NCI-H1694 treated with DMSO at 0.1 percent for 48 hours (cell line): ENCODE data around the gene NPAS2.

ENCODE experiments used
- DNase-seq: peaks from one replicate; lab custom pipeline; 2025; lab: John Stamatoyannopoulos, UW

NPAS2 gene

DNA sequence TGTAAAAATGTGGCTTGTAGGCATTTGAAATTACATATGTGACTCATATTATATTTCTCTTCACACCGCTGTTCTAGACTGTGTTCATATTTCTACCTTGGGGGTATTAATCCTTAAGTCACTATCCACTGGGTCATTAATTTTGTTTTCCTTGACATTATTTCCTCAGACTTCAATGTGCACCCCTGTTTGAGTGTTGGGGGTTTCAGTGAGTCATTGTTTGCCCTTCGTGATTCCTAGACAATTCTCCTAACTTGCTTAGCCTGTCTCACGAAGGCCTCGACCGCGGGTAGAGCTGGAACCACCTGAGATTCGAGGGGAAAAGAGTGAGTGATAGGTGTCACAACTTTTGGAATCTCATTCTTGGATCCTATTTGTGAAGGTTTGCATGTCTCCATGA lies 35.1 kb downstream of the NPAS2 start:
- no peak for DNase-seq

DNA sequence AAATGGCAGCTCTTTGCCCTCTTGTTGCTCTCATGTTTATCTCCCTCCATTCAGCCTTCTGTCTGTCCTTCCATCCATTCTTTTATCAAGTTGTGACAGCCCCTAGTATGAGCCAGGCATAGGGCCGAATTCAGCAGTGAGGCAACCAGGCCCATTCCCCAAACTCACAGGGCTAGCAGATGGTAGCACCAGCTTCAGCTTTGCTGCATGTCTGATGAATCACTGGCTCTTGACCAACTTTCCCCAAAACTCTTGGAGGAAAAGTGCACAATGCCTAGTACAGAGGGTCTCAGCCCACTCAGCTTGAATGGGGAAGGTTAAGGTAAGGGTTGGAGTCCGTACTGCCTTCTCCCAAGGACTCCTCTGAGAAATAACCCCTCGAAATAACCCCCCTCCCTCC lies 35.7 kb downstream of the NPAS2 start:
- no peak for DNase-seq

DNA sequence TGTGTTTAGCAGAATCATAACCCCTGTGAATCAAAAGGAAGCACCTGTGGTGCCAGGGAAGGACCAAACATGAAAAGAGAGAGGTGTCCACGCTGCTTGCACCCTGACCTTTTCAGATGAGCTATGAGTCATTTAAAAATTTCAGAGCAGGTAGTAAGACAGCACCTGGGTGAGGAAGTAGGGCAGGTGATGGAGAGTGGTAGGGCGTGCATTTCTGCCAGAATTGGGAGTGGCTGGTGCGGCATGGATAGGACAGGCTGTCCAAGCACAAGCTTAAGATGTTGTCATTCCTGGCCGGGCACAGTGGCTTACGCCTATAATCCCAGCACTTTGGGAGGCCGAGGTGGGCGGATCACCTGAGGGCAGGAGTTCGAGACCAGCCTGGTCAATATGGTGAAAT lies 36.8 kb downstream of the NPAS2 start:
- DNase-seq: no peak

- DNase-seq: no peak
These were observed 37.4 kb downstream of the NPAS2 start for GRCh38 chr2:100857341-100857740.

DNA sequence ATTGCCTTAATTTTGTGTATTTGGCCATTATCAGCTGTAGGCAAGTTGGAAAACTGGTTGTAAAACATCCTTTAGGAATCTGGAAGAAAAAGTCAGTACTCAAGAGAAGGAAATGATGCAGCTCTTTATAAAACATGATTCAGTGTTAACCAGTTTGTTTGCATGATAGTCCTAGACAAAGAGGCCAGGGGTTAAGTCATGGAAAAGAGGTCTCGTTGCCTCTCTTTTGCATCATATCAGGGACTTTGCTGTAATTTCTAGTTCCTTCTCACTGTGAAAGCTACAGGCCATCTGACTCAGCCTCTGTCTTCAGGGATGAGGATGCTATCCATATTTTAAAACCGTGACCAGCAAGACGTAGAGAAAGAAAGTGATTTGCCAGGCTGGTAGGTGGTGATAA lies 38.0 kb downstream of the NPAS2 start:
- DNase-seq: no peak

- no peak for DNase-seq
These were observed 40.0 kb downstream of the NPAS2 start for GRCh38 chr2:100859902-100860301.

- DNase-seq: no peak
These were observed 41.4 kb downstream of the NPAS2 start for GRCh38 chr2:100861340-100861739.

DNA sequence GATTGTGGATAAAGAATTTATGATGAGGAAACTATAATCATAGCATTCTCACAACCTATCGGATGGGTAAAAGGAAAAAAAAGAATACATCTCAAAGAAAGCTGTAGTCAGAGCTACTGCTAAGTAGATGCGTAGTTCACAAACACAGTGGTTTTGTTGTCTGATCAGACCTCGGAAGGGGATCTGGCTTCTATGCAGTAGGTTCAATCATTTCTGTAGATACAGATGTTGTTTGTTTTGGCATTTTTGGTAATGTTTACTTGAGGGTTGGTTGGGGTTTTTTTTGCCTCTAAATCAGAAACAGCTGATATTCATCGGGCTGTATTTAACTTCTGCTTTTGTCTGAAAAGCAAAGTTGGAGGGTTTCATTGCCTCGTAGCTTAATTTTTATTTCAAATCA lies 42.1 kb downstream of the NPAS2 start:
- DNase-seq: no peak

DNA sequence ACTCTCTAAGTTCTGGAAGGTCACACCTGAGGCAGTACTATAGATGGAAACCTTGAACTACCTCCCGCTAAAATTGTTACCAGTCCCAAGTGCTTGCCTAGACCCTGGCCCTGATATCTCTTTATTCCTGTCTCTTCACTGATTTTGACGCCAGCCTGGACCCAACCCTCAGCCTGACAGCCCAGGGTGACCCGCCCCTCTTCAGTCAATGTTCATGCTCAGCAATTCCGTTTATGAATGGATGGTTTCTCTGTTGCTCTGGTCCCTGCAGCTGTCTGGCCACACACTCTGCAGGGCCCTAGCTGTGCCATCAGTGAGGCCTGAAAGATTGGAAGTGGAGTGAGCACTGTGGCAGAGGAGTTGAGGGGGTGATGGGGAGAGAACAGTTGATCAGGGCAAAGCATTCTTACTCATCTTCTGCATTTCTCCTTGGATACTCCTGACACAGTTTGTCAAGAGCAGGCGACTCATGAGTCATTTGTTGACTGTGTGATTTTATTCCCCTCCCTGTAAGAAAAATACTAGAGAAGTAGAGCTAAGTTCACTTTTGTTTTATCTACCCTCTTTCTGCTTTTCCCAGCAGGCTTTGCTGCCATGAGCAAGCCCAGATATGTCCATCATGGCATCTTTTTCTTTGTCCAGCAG lies 46.0 kb downstream of the NPAS2 start:
- DNase-seq: no peak

DNA sequence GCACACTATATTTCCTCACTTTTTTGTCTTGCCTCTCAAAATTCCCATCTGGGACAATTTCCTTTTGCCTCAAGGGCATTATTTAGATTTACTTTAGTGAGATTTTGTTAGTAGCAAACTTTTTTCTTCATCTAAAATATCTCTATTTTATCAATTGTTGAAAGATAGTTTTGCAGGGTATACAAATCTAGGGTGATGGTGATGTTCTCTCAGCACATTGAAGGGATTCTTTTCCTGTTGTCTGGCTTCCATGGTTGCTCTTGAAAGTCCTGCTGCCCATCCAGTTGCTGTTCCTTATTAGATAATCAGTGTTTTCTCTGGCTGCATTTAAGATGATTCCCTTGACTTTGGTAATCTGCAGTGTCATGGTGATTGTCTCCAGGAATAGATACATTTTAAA lies 48.1 kb downstream of the NPAS2 start:
- no peak for DNase-seq

DNA sequence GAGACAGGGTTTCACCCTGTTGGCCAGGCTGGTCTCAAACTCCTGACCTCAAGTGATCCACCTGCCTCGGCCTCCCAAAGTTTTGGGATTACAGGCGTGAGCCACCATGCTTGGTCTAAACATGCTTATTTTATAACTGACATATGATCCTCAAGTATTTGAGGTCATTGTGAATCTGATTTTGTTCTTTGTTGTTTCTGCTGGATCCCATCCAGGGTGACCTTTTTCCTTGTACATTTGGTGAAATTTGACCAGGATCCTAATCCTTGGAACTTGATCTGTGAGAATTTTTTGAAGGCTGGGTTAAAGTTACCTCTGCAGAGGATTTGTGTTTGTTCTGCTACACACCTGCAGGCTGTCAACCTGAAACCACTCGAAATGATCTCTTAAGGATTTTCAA lies 49.2 kb downstream of the NPAS2 start:
- DNase-seq: no peak

DNA sequence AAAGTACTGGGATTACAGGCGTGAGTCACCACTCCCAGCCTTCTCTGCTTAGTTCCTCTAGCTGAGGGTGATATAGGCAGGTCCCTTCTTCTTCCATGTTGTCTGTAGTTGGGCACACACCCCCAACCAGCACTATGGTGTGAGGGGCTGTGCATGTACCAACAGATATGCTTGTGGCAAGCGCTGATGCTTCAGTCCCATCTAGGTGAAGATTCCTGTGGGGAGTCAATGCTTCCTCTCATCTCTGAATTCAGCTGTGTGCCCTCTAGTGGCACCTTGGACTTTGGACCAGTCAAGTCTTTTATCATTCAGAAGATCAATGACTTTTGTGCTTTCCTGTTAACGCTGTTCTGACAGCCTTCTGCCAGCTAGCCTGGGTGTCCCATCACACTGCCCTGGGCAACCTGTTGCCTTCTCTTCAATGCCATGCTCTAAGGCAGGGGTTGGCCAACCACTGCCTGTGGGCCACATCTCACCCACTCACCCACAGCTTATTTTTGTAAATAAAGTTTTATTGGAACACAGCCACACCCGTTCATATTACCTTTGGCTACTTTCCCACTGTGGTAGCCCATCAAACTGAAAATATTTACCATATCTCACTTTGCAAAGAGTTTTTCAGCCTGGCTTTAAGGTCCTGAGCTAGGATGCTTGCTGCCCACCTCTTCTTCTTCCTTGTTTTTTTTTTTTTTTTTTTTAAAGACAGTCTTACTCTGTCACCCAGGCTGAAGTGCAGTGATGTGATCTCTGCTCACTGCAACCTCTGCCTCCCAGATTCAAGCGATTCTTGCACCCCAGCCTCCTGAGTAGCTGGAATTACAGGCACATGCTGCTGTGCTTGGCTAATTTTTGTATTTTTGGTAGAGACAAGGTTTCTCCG lies 51.0 kb downstream of the NPAS2 start:
- no peak for DNase-seq

- DNase-seq: no peak
These were observed 55.7 kb downstream of the NPAS2 start for GRCh38 chr2:100875516-100876230.

DNA sequence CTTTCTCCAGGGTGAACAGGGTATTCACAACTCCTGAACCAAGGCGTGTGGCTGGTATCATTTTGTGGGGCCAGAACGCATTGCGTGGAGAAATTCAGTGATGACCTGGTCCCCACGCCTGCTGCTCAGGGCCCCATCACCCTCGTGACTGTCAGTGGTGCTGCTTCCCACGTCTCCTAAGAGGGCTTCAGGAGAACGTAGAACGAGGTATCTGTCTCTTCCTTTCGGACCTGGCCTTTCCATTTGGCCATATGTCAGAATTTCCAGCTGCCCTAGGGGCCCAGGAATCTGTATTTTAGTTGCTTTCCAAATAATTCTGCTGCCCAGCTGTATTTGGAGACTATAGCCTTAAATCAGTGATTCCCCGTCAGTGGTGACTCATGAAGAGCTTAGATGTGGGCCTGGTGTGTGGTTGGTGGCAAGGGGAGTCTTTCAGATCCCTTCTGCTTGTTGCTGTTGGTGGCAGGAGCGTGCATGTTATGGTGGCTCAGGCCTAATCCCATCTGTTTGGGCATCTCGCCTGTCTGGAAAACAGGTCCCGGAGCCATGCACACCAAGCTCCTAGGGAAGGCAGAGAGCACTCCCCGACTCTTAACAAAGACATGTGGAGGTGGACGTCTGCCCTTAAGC lies 56.4 kb downstream of the NPAS2 start:
- DNase-seq: no peak

DNA sequence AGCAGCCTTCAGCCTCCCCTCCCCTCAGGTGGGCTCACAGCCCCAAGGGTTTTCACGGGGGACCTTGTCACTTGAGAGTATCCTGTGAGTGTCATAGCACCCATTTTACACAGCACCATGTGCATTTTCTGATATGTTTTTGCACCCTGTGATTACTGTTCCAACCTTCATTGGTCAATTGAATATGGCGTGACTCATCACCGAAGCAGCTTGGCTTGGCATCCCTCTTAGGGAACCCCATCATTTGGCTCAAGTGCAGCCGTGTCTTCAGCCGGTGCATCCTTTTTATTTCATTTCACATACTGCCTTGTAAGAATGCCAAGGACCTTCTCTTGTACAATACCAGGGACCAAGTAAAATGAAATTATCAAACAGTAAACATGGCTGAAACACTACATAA lies 57.6 kb downstream of the NPAS2 start:
- no peak for DNase-seq

DNA sequence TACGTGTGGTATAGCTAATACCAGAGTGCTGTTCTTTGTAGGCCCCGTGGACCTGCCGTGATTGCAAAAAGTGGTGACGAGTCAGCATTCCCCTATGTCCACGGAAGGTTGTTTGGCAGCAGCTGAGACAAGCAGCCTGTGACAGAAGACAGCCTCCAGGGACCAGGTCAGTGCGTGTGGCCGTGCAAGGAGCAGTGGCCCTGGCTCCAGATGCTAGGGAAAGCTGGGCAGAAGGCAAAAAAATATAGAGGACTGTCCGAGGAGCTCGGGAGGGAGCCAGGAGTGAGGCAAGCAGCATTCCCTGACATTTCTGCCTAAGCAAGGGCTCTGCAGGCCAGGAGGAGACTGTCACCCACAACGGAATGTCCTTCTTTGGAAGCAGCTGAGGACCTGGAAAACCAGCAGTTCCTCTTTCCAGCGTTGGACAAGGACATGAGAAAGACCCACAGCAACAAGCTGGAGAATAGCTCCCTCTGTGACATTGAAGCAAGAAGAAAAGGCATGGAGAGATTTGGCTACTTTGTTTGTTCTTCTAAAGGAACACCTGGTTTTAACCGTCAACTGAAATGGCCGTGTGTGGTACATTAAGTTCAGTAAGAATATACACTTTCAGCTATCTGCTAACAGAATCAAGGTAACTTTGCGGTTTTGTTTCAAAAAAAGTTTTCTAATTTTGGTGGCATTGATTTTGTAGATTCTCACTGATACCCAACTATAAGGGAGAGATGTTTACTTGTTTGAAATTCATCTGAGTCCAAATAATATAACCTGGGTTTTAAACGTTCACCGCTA lies 58.3 kb downstream of the NPAS2 start:
- no peak for DNase-seq

DNA sequence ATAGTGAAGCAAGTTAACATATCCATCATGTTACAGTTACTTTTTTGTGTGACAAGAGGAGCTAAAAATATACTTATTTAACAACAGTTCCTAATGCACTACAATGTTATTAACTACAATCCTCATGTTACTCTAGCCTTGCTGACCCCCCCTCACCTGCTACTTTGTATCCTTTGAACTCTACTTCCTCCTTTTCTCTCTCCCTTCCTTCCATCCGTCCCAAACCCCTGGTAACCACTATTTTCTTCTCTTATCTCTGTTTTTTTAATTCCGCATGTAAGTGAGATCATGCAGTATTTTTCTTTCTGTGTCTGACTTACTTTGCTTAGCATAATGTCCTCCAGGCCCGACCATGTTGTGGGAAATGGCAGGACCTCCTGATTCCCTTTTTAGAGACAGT lies 59.4 kb downstream of the NPAS2 start:
- no peak for DNase-seq

DNA sequence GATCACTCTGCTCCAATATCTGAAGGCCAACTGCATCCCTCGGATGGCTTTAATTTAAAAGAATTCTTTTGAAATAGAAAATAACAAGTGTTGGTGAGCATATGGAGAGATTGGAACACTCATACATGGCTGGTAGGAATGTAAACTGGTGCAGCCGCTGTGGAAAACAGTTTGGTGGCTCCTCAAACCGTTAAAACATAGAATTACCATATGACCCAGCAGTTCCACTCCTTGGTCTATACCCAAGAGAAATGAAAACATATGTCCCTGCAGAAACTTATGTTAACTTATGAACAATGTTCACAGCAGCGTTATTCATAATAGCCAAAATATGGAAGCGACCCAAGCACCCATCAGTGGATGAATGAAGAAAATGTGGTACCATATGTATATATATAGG lies 60.1 kb downstream of the NPAS2 start:
- no peak for DNase-seq

- no peak for DNase-seq
These were observed 60.8 kb downstream of the NPAS2 start for GRCh38 chr2:100880730-100881129.

DNA sequence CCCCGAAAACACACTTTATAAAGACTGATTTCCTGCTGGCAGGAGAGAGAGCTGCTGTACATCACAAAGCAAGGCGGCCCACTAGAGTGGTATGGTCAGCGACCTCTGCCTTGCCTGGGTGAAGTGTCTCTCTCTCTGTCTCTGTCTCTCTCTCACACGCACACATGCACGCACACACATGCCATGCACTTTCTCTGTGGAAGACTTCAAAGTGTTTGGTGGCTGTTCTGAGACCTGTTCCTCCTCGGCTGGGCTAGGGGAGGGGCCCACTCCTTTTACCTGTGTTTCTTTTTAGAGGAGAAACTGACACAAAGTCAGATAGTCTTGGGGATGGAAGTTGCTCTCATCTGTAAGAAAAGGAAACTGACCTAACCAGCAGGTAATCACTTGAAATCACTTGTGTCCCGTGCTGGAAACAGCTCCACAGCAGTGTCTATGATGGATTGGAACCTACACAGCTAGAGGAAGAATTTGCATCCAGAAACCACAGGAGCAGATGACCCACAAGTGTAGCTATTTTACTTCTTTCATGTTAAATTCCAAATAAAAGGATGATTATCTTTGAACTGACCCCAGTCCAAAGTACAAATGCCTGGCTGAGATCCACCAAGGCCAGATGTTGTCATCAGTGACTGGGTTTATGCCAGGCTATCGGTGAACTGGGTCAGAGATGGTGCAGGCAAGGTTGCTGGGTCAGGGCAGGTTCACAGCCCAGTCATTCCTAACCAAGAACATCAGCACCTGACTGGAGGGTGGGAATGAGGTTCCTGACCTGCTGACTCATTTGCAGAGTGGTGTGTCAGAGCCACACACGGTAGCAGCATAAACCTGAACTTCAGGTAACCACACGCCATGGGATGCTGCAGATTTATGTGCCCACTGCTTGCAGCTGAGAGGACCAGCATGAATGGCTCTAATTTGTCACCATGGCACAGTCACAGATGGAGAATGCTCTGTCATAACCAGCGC lies 63.0 kb downstream of the NPAS2 start:
- no peak for DNase-seq
